Loucy (cell line): ENCODE data around the gene RPL39L.

Source experiments
- H2AFZ ChIP-seq: fragments of 200-600 bp; sonication (generic); 2 replicates; pipeline ENCODE4 v1.6.0; 2016; ENCODE audit warnings: antibody characterized with exemption, mild to moderate bottlenecking, low read length, moderate library complexity
- H3F3A ChIP-seq: fragments of 200-600 bp; 2 replicates; pipeline ENCODE4 v1.6.0; 2016; ENCODE audit warnings: antibody characterized with exemption, low read depth, mild to moderate bottlenecking
- H3K27me3 ChIP-seq: fragments of 200-600 bp; sonication (generic); 2 replicates; pipeline ENCODE4 v1.6.1; 2014; ENCODE audit warnings: low read length, mild to moderate bottlenecking; ENCODE audit not compliant: insufficient read depth, poor library complexity, severe bottlenecking
- H3K36me3 ChIP-seq: fragments of 200-600 bp; sonication (generic); 2 replicates; pipeline ENCODE4 v1.6.1; 2016; ENCODE audit warnings: low read length; ENCODE audit not compliant: insufficient read depth
- H3K4me1 ChIP-seq: fragments of 200-600 bp; sonication (generic); 2 replicates; pipeline ENCODE4 v1.5.1; 2014; ENCODE audit warnings: low read length, mild to moderate bottlenecking; ENCODE audit not compliant: insufficient read depth, poor library complexity, severe bottlenecking
- H3K4me2 ChIP-seq: fragments of 200-600 bp; sonication (generic); 2 replicates; pipeline ENCODE4 v1.6.0; 2014; ENCODE audit warnings: antibody characterized with exemption, low read length, low read depth, mild to moderate bottlenecking; ENCODE audit not compliant: poor library complexity, severe bottlenecking
- H3K4me3 ChIP-seq: fragments of 200-600 bp; sonication (generic); 2 replicates; pipeline ENCODE4 v1.5.1; 2014; ENCODE audit warnings: low read length, mild to moderate bottlenecking, mixed read lengths; ENCODE audit not compliant: poor library complexity, severe bottlenecking
- H3K79me2 ChIP-seq: fragments of 200-600 bp; sonication (generic); 2 replicates; pipeline ENCODE4 v1.6.1; 2014; ENCODE audit warnings: low read length; ENCODE audit not compliant: insufficient read depth
- H3K9ac ChIP-seq: fragments of 200-600 bp; sonication (generic); 2 replicates; pipeline ENCODE4 v1.6.0; 2014; ENCODE audit warnings: mild to moderate bottlenecking, low read depth, low read length, moderate library complexity; ENCODE audit not compliant: poor library complexity, severe bottlenecking
- H3K9me2 ChIP-seq: fragments of 200-600 bp; sonication (generic); replicated peaks from 2 replicates; pipeline ENCODE4 v1.6.1; 2016; ENCODE audit warnings: low read depth, low read length, mixed read lengths
- H3K9me3 ChIP-seq: fragments of 200-600 bp; sonication (generic); 2 replicates; pipeline ENCODE4 v1.6.1; 2014; ENCODE audit warnings: mild to moderate bottlenecking, antibody characterized with exemption, low read length, low read depth; ENCODE audit not compliant: insufficient read depth
- H4K20me1 ChIP-seq: fragments of 200-600 bp; sonication (generic); 2 replicates; pipeline ENCODE4 v1.6.0; 2014; ENCODE audit warnings: antibody characterized with exemption, low read length, mild to moderate bottlenecking; ENCODE audit not compliant: insufficient read depth, poor library complexity, severe bottlenecking
- CTCF ChIP-seq: fragments of 200-600 bp; sonication (generic); conservative IDR thresholded peaks from 2 replicates; pipeline ENCODE4 v1.5.1; 2014; ENCODE audit warnings: mild to moderate bottlenecking, antibody characterized with exemption, low read length
- EZH2phosphoT487 ChIP-seq: fragments of 200-600 bp; IDR thresholded peaks from 2 replicates; pipeline ENCODE4 v1.6.1; 2018; ENCODE audit warnings: antibody characterized with exemption, mild to moderate bottlenecking, moderate library complexity, borderline replicate concordance

Gene RPL39L

GRCh38 chr3:187103251-187103650 lies 36.0 kb downstream of the RPL39L start:
- Histone ChIP-seq H3K36me3 (no peaks in the 10 kb centered on the region), H3K79me2 (no peaks in the 10 kb centered on the region), H4K20me1 (no peaks in the 10 kb centered on the region), H3F3A (no peaks in the 10 kb centered on the region), H2AFZ (no peak overlapping the region), H3K4me2 (no peak overlapping the region), H3K4me3 (no peak overlapping the region), H3K9me3 (no peaks in the 10 kb centered on the region), H3K4me1 (peaks cover 11% of the 10 kb centered on the region), H3K27me3 (no peaks in the 10 kb centered on the region), H3K9me2 (no peaks in the 10 kb centered on the region), H3K9ac (no peak overlapping the region)
- TF ChIP-seq EZH2phosphoT487 (no peak), CTCF (no peak)

- H3K4me2 ChIP-seq: peak overlapping the region; percentile 69
- TF ChIP-seq CTCF: no peak
- TF ChIP-seq EZH2phosphoT487: no peak
These were observed 37.1 kb downstream of the RPL39L start for GRCh38 chr3:187102073-187102634.

GRCh38 chr3:187101184-187102072 lies 37.9 kb downstream of the RPL39L start:
- Histone ChIP-seq H3K9me2 (no peaks in the 10 kb centered on the region), H3K4me1 (peaks cover 11% of the 10 kb centered on the region), H3F3A (no peaks in the 10 kb centered on the region), H3K4me2 (peak overlapping the region; percentile 69), H3K79me2 (no peaks in the 10 kb centered on the region), H3K9me3 (no peaks in the 10 kb centered on the region), H3K27me3 (no peaks in the 10 kb centered on the region), H3K4me3 (peak overlapping the region; percentile 61), H2AFZ (peak overlapping the region; percentile 73), H4K20me1 (no peaks in the 10 kb centered on the region), H3K36me3 (no peaks in the 10 kb centered on the region), H3K9ac (peak overlapping the region; percentile 34)
- TF ChIP-seq EZH2phosphoT487: no peak
- no peak for TF ChIP-seq CTCF

More at GRCh38 chr3:187102073-187102634, 37.1 kb downstream of the RPL39L start:
- H3K9me3 ChIP-seq: no peaks in the 10 kb centered on the region
- no peaks in the 10 kb centered on the region for H3F3A ChIP-seq
- H3K36me3 ChIP-seq: no peaks in the 10 kb centered on the region
- H3K9me2 ChIP-seq: no peaks in the 10 kb centered on the region
- H3K27me3 ChIP-seq: no peaks in the 10 kb centered on the region
- no peaks in the 10 kb centered on the region for H3K79me2 ChIP-seq
- peak overlapping the region; percentile 73 for H2AFZ ChIP-seq
- H4K20me1 ChIP-seq: no peaks in the 10 kb centered on the region
- H3K9ac ChIP-seq: peak overlapping the region; percentile 34
- H3K4me1 ChIP-seq: peaks cover 11% of the 10 kb centered on the region
- H3K4me3 ChIP-seq: peak overlapping the region; percentile 61
